ENCODE results near the gene CERS6.
"Not testable (repeated sequence)": the region's sequence is repeated elsewhere in the genome, so short reads cannot be mapped to it uniquely, and the experiment has no call there.

CERS6 gene

GRCh38 chr2:168641636-168642035 is 185.6 kb downstream of the CERS6 start:
- no peak for DNase-seq (ENCODE audit: low read depth, low spot score)

- DNase-seq (ENCODE audit: low read depth, low spot score), result no peak
These were observed 186.8 kb downstream of the CERS6 start for GRCh38 chr2:168642873-168643272.

GRCh38 chr2:168643979-168644378 is 187.9 kb downstream of the CERS6 start:
- DNase-seq (ENCODE audit: low read depth, low spot score), result no peak

GRCh38 chr2:168645696-168646338 is 189.7 kb downstream of the CERS6 start:
- no peak for DNase-seq (ENCODE audit: low read depth, low spot score)

- no peak for DNase-seq (ENCODE audit: low read depth, low spot score)
These were observed 193.0 kb downstream of the CERS6 start for GRCh38 chr2:168649105-168649504.

- no peak for DNase-seq (ENCODE audit: low read depth, low spot score)
These were observed 193.5 kb downstream of the CERS6 start for GRCh38 chr2:168649562-168649961.

- no peak for DNase-seq (ENCODE audit: low read depth, low spot score)
These were observed 194.1 kb downstream of the CERS6 start for GRCh38 chr2:168650139-168650538.

GRCh38 chr2:168650781-168651180 is 194.7 kb downstream of the CERS6 start:
- DNase-seq (ENCODE audit: low read depth, low spot score), result no peak

GRCh38 chr2:168652997-168653921 is 197.2 kb downstream of the CERS6 start:
- DNase-seq (ENCODE audit: low read depth, low spot score), result no peak

GRCh38 chr2:168654705-168655104 is 198.6 kb downstream of the CERS6 start:
- no peak for DNase-seq (ENCODE audit: low read depth, low spot score)

GRCh38 chr2:168655207-168655606 is 199.1 kb downstream of the CERS6 start:
- no peak for DNase-seq (ENCODE audit: low read depth, low spot score)

GRCh38 chr2:168657378-168657777 is 201.3 kb downstream of the CERS6 start:
- DNase-seq (ENCODE audit: low read depth, low spot score), result not testable (repeated sequence)

GRCh38 chr2:168658706-168659105 is 202.6 kb downstream of the CERS6 start:
- no peak for DNase-seq (ENCODE audit: low read depth, low spot score)

- peak; percentile 43 for DNase-seq (ENCODE audit: low read depth, low spot score)
These were observed 205.1 kb downstream of the CERS6 start for GRCh38 chr2:168660870-168661862.

- DNase-seq (ENCODE audit: low read depth, low spot score), result no peak
These were observed 205.8 kb downstream of the CERS6 start for GRCh38 chr2:168661863-168662256.

GRCh38 chr2:168662651-168663208 is 206.7 kb downstream of the CERS6 start:
- DNase-seq (ENCODE audit: low read depth, low spot score), result no peak

GRCh38 chr2:168663993-168664392 is 207.9 kb downstream of the CERS6 start:
- no peak for DNase-seq (ENCODE audit: low read depth, low spot score)

- not testable (repeated sequence) for DNase-seq (ENCODE audit: low read depth, low spot score)
These were observed 208.6 kb downstream of the CERS6 start for GRCh38 chr2:168664715-168665114.

- no peak for DNase-seq (ENCODE audit: low read depth, low spot score)
These were observed 210.3 kb downstream of the CERS6 start for GRCh38 chr2:168666339-168666738.

- no peak for DNase-seq (ENCODE audit: low read depth, low spot score)
These were observed 211.1 kb downstream of the CERS6 start for GRCh38 chr2:168667156-168667555.

GRCh38 chr2:168669151-168669550 is 213.1 kb downstream of the CERS6 start:
- DNase-seq (ENCODE audit: low read depth, low spot score), result no peak
